ENCODE results near the gene PPP6R1.
A peak's percentile ranks its signal among the peaks of the same experiment; 100 is the strongest.
"Not testable (repeated sequence)": the region's sequence is repeated elsewhere in the genome, so short reads cannot be mapped to it uniquely, and the experiment has no call there.

PPP6R1 gene

DNA sequence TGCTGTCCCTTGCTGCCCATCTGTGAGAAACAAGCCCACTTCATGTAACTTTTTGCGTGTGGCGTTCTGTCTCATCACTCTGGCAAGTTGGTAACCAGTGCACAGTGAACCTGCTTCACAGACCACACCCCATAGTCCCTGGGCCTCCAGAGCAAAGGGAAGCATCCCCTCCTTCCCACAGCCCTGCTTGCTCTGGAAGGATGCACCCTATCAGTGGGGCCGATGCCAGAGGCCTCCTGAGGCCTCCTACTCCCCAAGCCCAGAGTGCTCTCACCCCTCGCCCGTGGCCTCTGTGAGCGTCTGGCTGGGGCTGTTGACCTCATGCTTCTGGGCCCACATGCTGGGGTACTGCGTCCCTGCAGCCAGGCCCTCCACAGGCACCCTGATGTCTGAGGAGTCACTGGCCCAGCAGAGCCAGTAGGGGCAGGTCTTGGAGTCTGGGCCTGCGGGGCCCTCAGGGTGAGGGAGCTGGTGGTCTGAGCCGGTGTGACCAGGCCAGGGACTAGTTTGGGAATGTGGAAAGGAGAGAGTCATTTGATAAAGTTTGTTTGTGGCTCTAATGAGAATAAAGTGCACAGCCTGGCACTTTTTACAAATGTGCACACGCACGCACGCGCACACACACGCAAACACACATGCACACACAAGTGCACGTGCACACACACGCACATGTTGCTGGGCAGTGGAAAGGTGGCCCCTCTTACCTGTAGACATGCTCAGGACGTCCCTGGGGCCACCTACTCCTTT lies 35.4 kb downstream of the PPP6R1 start:
- no peak for DNase-seq

DNA sequence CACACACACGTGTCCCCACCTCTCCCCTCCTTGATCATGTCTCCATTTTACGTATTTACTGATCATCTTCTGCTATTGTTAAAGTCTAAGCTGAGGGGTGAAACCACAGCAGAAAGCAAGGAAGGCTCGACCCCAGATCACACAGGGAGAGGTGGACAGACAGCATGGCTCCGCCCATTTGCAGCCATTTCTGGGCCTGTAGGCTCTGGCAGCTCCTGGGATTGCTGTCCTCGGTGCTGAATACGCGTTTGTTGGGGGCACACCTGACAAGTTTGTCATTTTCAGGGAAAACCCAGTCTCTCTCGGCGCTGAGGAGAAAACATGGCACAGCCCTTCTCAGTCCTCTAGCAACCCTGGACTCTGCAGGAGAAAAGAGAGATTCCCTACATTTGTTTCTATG lies 38.3 kb downstream of the PPP6R1 start:
- DNase-seq, result no peak

GRCh38 chr19:55216461-55217198 lies 42.2 kb downstream of the PPP6R1 start:
- DNase-seq, result peak; percentile 37 to 87

GRCh38 chr19:55213547-55213946 lies 45.3 kb downstream of the PPP6R1 start:
- DNase-seq, result no peak

- no peak for DNase-seq
These were observed 46.4 kb downstream of the PPP6R1 start for GRCh38 chr19:55212447-55212846.

- no peak for DNase-seq
These were observed 48.9 kb downstream of the PPP6R1 start for GRCh38 chr19:55209693-55210472.

- DNase-seq, result no peak
These were observed 49.7 kb downstream of the PPP6R1 start, which contains the start of gene PTPRH for GRCh38 chr19:55208880-55209692. TSS of gene PTPRH (minus strand) at chr19:55209501. CDS start at chr19:55209433, 68 bp downstream.

DNA sequence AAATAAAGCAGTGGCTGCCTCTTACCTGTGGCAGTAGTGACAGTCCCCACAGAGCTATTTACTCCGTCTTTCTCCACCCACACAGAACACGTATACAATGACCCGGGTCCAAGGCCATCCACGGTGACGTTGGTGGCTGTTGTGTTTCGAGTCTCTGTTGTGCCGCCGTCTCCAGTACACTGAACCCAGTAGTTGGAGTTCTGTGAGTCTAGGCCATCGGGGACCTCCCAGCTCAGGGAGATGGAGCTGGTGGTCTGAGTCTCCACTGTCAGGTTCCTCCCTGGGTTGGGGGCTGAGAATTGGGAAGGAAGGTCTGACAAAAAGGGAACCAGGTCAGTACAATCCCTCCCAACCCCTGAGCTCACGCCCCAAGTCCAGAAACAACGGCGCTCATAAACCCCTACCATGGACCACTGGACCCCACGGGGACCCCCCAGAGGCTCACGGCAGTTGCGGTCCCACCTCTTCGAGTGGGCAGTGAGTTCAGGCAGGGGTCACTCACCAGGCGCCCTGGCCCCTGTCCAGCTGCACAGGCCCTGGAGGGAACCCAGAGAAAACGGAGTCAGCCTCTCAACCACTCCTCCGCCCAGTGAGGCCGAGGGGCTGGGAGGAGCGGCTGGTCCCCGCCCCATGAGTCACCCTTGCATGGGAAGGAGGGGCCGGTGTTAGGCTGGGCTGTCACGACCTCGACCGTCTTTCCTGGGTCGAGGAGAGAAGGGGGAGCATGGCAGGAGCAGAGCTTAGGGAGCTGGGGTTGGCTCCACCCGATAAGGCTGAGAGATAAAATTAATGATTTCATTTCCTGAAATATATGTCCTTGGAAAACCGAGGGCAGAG lies 51.9 kb downstream of the PPP6R1 start:
- DNase-seq, result no peak

DNA sequence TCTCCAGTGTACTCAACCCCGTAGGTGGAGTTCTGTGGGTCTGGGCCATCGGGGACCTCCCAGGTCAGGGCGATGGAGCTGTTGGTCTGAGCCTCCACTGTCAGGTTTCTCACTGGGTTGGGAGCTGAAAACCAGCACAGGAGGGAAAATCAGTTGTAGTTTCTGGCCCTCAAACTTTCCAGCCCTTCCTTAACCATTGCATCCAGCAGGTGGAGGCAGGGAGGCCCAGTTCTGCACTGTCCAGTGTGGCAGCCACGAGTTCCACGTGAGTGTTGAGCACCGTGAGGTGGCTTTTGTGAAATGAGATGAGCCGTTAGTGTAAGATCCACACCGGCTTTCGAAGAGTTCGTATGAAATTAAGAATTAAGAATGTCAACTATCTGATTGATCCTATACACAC lies 56.6 kb downstream of the PPP6R1 start:
- DNase-seq, result not testable (repeated sequence)

GRCh38 chr19:55199620-55200204 lies 59.1 kb downstream of the PPP6R1 start:
- DNase-seq, result no peak

DNA sequence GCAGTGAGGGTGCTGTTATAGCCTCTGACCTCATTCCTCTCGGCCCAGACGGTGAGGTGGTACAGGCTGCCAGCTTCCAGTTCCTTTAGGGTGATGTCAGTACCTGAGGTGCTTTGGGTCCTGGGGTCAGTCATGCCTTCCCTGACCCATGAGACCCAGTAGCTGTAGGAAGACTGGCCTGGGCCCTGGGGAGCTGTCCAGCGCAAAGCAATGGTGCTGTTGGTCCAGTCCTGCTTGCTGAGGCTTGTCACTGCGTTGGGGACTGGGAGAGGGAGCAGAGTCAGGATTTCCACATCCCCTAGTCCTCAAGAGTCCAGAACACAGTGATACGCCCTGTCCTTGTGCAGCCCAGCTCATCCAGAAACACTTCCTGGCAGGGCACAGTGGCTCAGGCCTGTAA lies 60.2 kb downstream of the PPP6R1 start:
- DNase-seq, result no peak

GRCh38 chr19:55197528-55197927 lies 61.3 kb downstream of the PPP6R1 start:
- no peak for DNase-seq

DNA sequence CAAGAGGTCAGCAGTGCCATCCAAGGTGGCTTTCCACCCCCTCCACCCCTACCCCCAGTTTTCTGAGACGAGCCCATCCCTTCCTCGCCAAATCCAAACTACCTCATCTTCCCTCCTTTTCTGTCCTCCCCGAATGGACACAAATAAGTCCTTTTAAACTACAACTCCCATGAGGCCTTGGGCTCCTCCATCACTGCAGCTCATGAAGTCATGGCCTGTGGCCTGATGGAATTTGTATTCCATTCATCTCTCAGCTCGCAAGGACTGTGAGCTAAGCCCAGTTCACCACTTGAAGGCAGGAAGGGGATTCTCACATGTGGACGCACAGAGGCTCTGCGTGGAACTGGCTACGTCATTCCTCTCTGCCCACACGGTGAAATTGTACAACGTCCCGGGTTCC lies 62.0 kb downstream of the PPP6R1 start:
- DNase-seq, result no peak

DNA sequence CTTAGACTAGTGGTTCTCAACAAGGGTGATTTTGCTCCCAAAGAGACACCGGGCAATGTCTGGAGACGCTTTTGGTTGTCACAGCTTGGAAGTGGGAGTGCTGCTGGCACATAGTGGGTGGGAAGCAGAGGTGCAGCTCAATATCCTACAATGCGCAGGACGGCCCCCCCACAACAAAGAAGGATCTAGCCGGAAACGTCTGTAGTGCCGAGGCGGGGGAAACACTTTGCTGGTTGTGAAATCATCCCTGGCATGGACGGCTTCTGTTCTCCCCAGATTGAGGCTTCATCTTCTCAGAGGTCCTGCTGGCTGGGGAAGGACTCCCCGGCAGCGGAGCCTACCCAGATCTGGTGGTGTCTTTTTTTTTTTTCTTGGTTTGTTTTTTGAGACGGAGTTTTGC lies 65.3 kb downstream of the PPP6R1 start:
- no peak for DNase-seq

DNA sequence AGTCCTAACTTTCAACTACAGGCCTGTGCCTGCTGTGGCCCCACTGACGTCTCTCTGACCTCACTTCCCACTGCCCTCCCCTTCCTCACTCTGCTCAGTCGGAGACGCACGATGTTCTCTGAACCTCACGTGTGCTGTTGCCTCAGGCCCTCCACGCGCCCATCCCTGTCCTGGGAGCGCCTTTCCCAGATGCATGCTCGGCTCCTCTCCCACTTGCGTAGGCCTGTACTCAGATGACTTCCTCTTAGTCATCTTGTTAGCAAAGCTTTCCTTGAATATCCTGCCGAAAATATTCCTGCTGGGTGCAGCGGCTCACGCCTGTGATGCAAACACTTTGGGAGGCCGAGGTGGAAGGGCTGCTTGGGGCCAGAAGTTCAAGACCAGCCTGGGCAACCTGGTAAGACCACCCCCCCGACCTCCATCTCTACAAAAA lies 69.4 kb downstream of the PPP6R1 start:
- no peak for DNase-seq

DNA sequence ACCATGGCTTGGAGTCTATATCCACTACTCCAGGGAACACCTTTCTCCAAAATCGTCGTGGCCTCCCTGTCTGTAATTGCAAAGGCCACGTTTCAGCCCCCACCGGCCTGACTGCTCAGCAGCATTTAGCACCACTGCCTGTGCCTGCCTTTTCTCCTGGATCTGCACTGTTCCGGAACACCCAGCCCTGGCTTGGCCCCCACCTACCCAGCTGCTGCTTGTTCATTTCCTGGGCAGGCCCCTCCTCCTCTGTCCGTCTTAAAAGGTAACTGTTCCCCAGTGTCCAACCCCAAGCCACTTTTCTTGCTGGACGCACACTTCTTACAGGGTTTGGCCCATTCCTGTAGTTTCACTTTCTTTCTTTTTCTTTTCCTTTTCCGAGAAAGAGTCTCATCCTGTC lies 70.2 kb downstream of the PPP6R1 start:
- no peak for DNase-seq

- DNase-seq, result no peak
These were observed 72.7 kb downstream of the PPP6R1 start for GRCh38 chr19:55186080-55186479.

DNA sequence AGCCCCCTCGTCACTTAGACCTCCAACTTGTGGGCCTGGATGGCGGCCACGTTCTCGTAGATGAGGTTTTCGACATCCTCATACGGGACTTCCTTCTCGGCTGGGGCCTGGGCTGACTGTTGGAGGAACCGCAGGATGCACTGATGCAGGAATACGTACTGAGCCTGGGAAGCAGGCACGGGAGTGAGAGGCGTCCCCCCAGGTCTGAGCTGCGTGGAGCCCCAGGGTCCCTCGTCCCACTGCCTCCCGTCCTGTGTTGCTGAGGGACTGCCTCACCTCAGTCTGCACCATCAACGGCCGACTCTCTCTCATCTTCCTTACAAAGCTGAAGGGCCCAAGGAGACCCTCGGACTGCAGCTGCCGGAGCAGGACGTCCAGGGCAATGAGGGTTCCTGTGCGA lies 77.1 kb downstream of the PPP6R1 start:
- no peak for DNase-seq

All from cerebellar nuclear complex (tissue), 1 donor.